HG03064 (cell line): ENCODE results near the gene ECPAS.
A peak's percentile ranks its signal among the peaks of the same experiment; 100 is the strongest.
"Not testable (repeated sequence)": the region's sequence is repeated elsewhere in the genome, so short reads cannot be mapped to it uniquely, and the experiment has no call there.

Experiments
- ATAC-seq: cut with Tn5 transposase; IDR thresholded peaks from one replicate; pipeline ENCODE4 v1.9.1; 2021; ENCODE audit warnings: low read depth; ENCODE audit not compliant: unreplicated experiment

ECPAS gene

GRCh38 chr9:111362526-111362925 is 121.7 kb downstream of the ECPAS start:
- ATAC-seq = no peak

- peak; percentile 62 for ATAC-seq
Observed at GRCh38 chr9:111360881-111361280, 123.3 kb downstream of the ECPAS start.

- ATAC-seq = no peak
Observed at GRCh38 chr9:111356481-111357244, 127.5 kb downstream of the ECPAS start.

- ATAC-seq = no peak
Observed at GRCh38 chr9:111352545-111352944, 131.6 kb downstream of the ECPAS start.

- no peak for ATAC-seq
Observed at GRCh38 chr9:111350556-111350955, 133.6 kb downstream of the ECPAS start.

- ATAC-seq = no peak
Observed at GRCh38 chr9:111349766-111350165, 134.4 kb downstream of the ECPAS start.

GRCh38 chr9:111348821-111349271 is 135.3 kb downstream of the ECPAS start:
- no peak for ATAC-seq

GRCh38 chr9:111334318-111334863 is 149.8 kb downstream of the ECPAS start:
- ATAC-seq = not testable (repeated sequence)

GRCh38 chr9:111330124-111330523 is 154.1 kb downstream of the ECPAS start, which contains the start of gene OR2K2:
TSS of gene OR2K2 (minus strand) at chr9:111330224. CDS start at chr9:111328433, 1,791 bp downstream.
- ATAC-seq = no peak

GRCh38 chr9:111320631-111321030 is 163.6 kb downstream of the ECPAS start:
- no peak for ATAC-seq

GRCh38 chr9:111316796-111317195 is 167.4 kb downstream of the ECPAS start:
- ATAC-seq = no peak
